Measurements from ENCODE around the gene HSPG2.
"Not testable (repeated sequence)": the region's sequence is repeated elsewhere in the genome, so short reads cannot be mapped to it uniquely, and the experiment has no call there.

HSPG2 gene

GRCh38 chr1:21937034-21937371 lies at the start of gene HSPG2:
Gene HSPG2 (minus strand): TSS chr1:21937310. CDS start chr1:21937217, 93 bp downstream.
- no peak for DNase-seq (ENCODE audit: low spot score)

- DNase-seq (ENCODE audit: low spot score), result not testable (repeated sequence)
Measured at GRCh38 chr1:21986386-21986785, 49.3 kb upstream of the HSPG2 start.

- DNase-seq (ENCODE audit: low spot score), result not testable (repeated sequence)
Measured at GRCh38 chr1:21985893-21986292, 48.8 kb upstream of the HSPG2 start.

GRCh38 chr1:21983539-21983938 lies 46.4 kb upstream of the HSPG2 start:
- DNase-seq (ENCODE audit: low spot score), result not testable (repeated sequence)

GRCh38 chr1:21982122-21982521 lies 45.0 kb upstream of the HSPG2 start:
- not testable (repeated sequence) for DNase-seq (ENCODE audit: low spot score)

GRCh38 chr1:21981253-21981652 lies 44.1 kb upstream of the HSPG2 start:
- DNase-seq (ENCODE audit: low spot score), result not testable (repeated sequence)

- not testable (repeated sequence) for DNase-seq (ENCODE audit: low spot score)
Measured at GRCh38 chr1:21980515-21981220, 43.6 kb upstream of the HSPG2 start.

GRCh38 chr1:21978209-21978608 lies 41.1 kb upstream of the HSPG2 start:
- DNase-seq (ENCODE audit: low spot score), result not testable (repeated sequence)

- DNase-seq (ENCODE audit: low spot score), result not testable (repeated sequence)
Measured at GRCh38 chr1:21976703-21977239, 39.7 kb upstream of the HSPG2 start, which contains the start of gene CELA3B. Gene CELA3B (plus strand): TSS chr1:21977022. CDS start chr1:21977040, 18 bp downstream.

GRCh38 chr1:21975296-21975695 lies 38.2 kb upstream of the HSPG2 start:
- not testable (repeated sequence) for DNase-seq (ENCODE audit: low spot score)

GRCh38 chr1:21974699-21975098 lies 37.6 kb upstream of the HSPG2 start:
- DNase-seq (ENCODE audit: low spot score), result not testable (repeated sequence)

- DNase-seq (ENCODE audit: low spot score), result not testable (repeated sequence)
Measured at GRCh38 chr1:21973948-21974347, 36.8 kb upstream of the HSPG2 start.

GRCh38 chr1:21972973-21973441 lies 35.9 kb upstream of the HSPG2 start:
- not testable (repeated sequence) for DNase-seq (ENCODE audit: low spot score)

GRCh38 chr1:21970523-21970922 lies 33.4 kb upstream of the HSPG2 start:
- DNase-seq (ENCODE audit: low spot score), result not testable (repeated sequence)

GRCh38 chr1:21969066-21969465 lies 32.0 kb upstream of the HSPG2 start:
- not testable (repeated sequence) for DNase-seq (ENCODE audit: low spot score)

GRCh38 chr1:21967216-21967615 lies 30.1 kb upstream of the HSPG2 start:
- DNase-seq (ENCODE audit: low spot score), result not testable (repeated sequence)

- DNase-seq (ENCODE audit: low spot score), result peak; percentile 65
Measured at GRCh38 chr1:21966247-21967000, 29.3 kb upstream of the HSPG2 start.

- DNase-seq (ENCODE audit: low spot score), result peak; percentile 87
Measured at GRCh38 chr1:21963477-21964217, 26.5 kb upstream of the HSPG2 start.

GRCh38 chr1:21961799-21962198 lies 24.7 kb upstream of the HSPG2 start:
- DNase-seq (ENCODE audit: low spot score), result no peak

- no peak for DNase-seq (ENCODE audit: low spot score)
Measured at GRCh38 chr1:21961337-21961736, 24.2 kb upstream of the HSPG2 start.

- no peak for DNase-seq (ENCODE audit: low spot score)
Measured at GRCh38 chr1:21956720-21957552, 19.8 kb upstream of the HSPG2 start.

All from GM03348 (cell line).